ENCODE data around the gene CPEB1.
"Not testable (repeated sequence)": the region's sequence is repeated elsewhere in the genome, so short reads cannot be mapped to it uniquely, and the experiment has no call there.

The CPEB1 gene

DNA sequence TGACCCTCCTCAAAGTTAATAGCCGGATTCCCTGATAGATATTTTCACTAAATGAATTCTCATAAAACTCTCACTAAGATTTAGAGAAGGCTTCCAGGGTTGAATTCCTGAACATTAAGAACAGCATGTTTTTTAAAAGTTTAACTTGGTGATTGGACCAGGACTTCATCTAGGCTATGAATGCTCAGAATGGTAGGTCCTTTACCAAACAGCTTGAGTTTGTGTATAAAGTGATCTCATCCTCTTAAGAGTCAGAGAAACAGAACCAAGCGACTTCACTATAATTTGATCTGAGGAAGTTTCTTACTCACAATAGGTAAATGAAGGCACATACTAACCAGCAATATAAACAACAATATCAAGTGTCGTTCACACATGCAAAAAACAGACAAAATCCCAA is 143.1 kb downstream of the CPEB1 start:
- not testable (repeated sequence) for DNase-seq

DNA sequence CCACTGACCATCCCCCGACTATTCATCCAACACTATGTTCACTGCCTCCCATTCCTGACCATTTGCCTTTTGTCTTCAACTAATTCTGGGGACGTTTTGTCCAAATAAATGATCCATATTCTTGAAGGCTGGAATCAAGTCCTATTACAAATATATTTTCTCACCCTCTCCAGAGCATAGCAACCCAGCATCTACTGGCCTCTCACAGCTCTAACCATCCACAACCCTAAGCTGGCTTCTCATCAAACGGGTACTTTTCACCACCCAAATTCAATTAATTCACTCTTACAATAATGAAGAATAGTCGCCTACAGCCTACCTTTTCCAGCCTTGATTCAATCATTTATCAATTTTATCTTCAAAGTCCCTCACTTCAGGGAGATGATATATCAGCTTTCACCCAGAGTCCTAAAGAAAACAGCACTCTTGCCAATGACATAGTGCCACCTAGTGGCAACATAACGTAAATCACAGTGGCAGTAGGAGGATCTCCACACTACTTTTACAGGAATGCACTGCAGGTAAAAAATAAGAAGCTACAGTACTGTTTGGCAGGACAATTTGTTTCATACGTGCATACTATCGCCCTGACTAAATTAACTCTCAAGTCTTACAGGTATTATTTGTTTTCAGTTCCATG is 144.3 kb downstream of the CPEB1 start:
- DNase-seq: not testable (repeated sequence)

DNA sequence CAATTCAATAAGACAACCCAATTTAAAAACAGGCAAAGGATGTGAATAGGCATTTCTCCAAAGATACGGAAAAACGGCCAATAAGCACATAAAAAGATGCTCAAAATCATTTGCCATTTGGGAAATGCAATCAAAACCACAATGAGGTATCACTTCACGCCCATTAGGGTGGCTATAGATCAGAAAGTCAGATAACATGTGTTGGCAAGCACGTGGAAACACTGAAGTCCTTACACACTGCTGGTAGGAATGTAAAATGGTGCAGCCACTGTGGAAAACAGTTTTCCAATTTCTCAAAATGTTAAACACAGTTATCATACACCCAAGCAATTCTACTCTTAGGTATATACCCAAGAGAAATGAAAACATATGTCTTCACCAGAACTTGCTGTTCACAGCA is 146.4 kb downstream of the CPEB1 start:
- DNase-seq: not testable (repeated sequence)

DNA sequence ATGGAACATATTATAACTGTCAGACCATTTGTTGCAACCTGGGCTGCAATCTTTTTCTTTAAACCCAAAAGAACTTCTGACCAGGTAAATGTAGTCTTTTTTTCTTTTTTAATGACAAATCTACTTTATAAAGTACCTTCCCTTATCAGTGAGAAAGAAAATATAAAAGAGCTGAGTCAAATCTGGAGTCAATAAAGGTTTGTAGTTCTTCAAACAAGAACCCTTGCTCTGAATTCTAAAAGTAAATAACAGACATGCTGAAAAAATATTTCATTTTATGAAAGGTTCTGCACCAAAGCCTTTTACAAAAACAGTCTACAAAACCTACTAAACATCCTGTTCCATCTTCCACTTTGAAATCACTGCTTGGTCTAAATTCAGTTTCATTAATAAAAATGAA is 149.2 kb downstream of the CPEB1 start:
- DNase-seq: not testable (repeated sequence)

Measured in NCI-H1092 (cell line).